Activated B cell treated with CpG ODN at 0.5 μM for 24 hours (primary cell): ENCODE measurements around the gene PALM. TPM values are rescaled to one million over a fixed set of nuclear protein-coding genes. Genes with fewer than 3 reads are reported as not detected.

Experiments used
- ATAC-seq: fragments of 200-7000 bp; cut with Tn5 transposase; one replicate; pipeline ENCODE4 v1.10.0; 2021; ENCODE audit warnings: low read depth, mild to moderate bottlenecking, moderate library complexity
- CTCF ChIA-PET: fragments of 350-600 bp; sonication (Branson Sonifier 250); formaldehyde crosslinking; loops from one replicate; lab custom pipeline; 2021; ENCODE audit warnings: antibody characterized with exemption; lab: Charles Lee
- POLR2A ChIA-PET: fragments of 350-600 bp; sonication (Branson Sonifier 250); formaldehyde crosslinking; loops from one replicate; lab custom pipeline; 2021; ENCODE audit warnings: antibody characterized with exemption; lab: Charles Lee
- DNase-seq: peaks from one replicate; pipeline ENCODE4 v3.0.0; 2022
- H3K27ac Mint-ChIP-seq: one replicate; pipeline ENCODE4 v1.8.0; 2020; ENCODE audit warnings: mixed read lengths
- H3K27me3 Mint-ChIP-seq: one replicate; pipeline ENCODE4 v1.8.0; 2021; ENCODE audit warnings: mixed read lengths
- H3K36me3 Mint-ChIP-seq: one replicate; pipeline ENCODE4 v1.8.0; 2021; ENCODE audit warnings: low read depth, mixed read lengths
- H3K4me1 Mint-ChIP-seq: one replicate; pipeline ENCODE4 v1.8.0; 2021; ENCODE audit warnings: mixed read lengths
- H3K4me3 Mint-ChIP-seq: one replicate; pipeline ENCODE4 v1.8.0; 2020; ENCODE audit warnings: mild to moderate bottlenecking, mixed read lengths
- H3K9me3 Mint-ChIP-seq: one replicate; pipeline ENCODE4 v1.8.0; 2020; ENCODE audit warnings: mixed read lengths
- CTCF ChIP-seq: fragments of 200-600 bp; IDR thresholded peaks from one replicate; pipeline ENCODE4 v1.8.0; 2022; ENCODE audit warnings: antibody characterized with exemption, mild to moderate bottlenecking
- intact Hi-C: fragments of 100-400 bp; cut with micrococcal nuclease; formaldehyde crosslinking; loops from one replicate; pipeline ENCODE4 v1.15.1; 2024
- total RNA-seq: library from RNA; stranded (reverse); gene quantifications from 2 replicates; pipeline ENCODE4 v1.2.3, GENCODE V29; 2022

PALM gene
- total RNA-seq, 1 donor from 2014 or later = not detected

- peaks cover 38% of the 10 kb centered on the region for H3K27me3 Mint-ChIP-seq
- intact Hi-C loops = no loop called here
- peaks cover 9% of the 10 kb centered on the region for H3K4me1 Mint-ChIP-seq
- peaks cover 7% of the 10 kb centered on the region for H3K9me3 Mint-ChIP-seq
- no peak overlapping the region for H3K27ac Mint-ChIP-seq
- no peak overlapping the region for H3K4me3 Mint-ChIP-seq
- peak; percentile 72 for ATAC-seq
- no peak for TF ChIP-seq CTCF
- POLR2A ChIA-PET = interaction anchor here (0.5 to 0.7 kb wide), 2 partner anchors 36 to 316 kb away, joined by 4 read pairs; no protein-coding TSS in a partner anchor
- CTCF ChIA-PET = no interaction called here
- no peaks in the 10 kb centered on the region for H3K36me3 Mint-ChIP-seq
- no peak for DNase-seq
Measured at GRCh38 chr19:703651-704446, 4.9 kb upstream of the PALM start.

GRCh38 chr19:704447-704741 is 4.3 kb upstream of the PALM start:
- ATAC-seq = no peak
- no peaks in the 10 kb centered on the region for H3K36me3 Mint-ChIP-seq
- intact Hi-C loops = no loop called here
- H3K9me3 Mint-ChIP-seq = peaks cover 7% of the 10 kb centered on the region
- DNase-seq = no peak
- TF ChIP-seq CTCF = no peak
- ChIA-PET CTCF (no interaction called here), POLR2A (no interaction called here)
- peaks cover 34% of the 10 kb centered on the region for H3K27me3 Mint-ChIP-seq
- H3K4me3 Mint-ChIP-seq = no peak overlapping the region
- H3K4me1 Mint-ChIP-seq = peaks cover 9% of the 10 kb centered on the region
- H3K27ac Mint-ChIP-seq = no peak overlapping the region

- peaks cover 3% of the 10 kb centered on the region for H3K9me3 Mint-ChIP-seq
Measured at GRCh38 chr19:709196-709964, 645 bp downstream of the PALM start.

GRCh38 chr19:709965-710571 is 1.3 kb downstream of the PALM start:
- POLR2A ChIA-PET = no interaction called here
- intact Hi-C loops = loop anchor here (1.0 kb wide), 1 partner anchor 11 kb away; no protein-coding TSS in a partner anchor
- ATAC-seq = no peak
- Mint-ChIP-seq H3K27ac (no peak overlapping the region), H3K27me3 (peaks cover 29% of the 10 kb centered on the region), H3K36me3 (no peaks in the 10 kb centered on the region), H3K4me1 (peaks cover 2% of the 10 kb centered on the region), H3K9me3 (peaks cover 3% of the 10 kb centered on the region), H3K4me3 (no peak overlapping the region)
- TF ChIP-seq CTCF = no peak
- CTCF ChIA-PET = no interaction called here
- DNase-seq = no peak

More at GRCh38 chr19:709196-709964, 645 bp downstream of the PALM start:
- Mint-ChIP-seq H3K36me3 (no peaks in the 10 kb centered on the region), H3K4me1 (peaks cover 3% of the 10 kb centered on the region), H3K4me3 (no peak overlapping the region), H3K27me3 (peaks cover 29% of the 10 kb centered on the region), H3K27ac (no peak overlapping the region)
- DNase-seq (no peak), ATAC-seq (no peak)
- POLR2A ChIA-PET = no interaction called here
- CTCF ChIA-PET = no interaction called here
- intact Hi-C loops = no loop called here
- no peak for TF ChIP-seq CTCF

GRCh38 chr19:710767-711166 is 2.0 kb downstream of the PALM start:
- no peak for ATAC-seq
- Mint-ChIP-seq H3K4me3 (no peak overlapping the region), H3K4me1 (peaks cover 2% of the 10 kb centered on the region), H3K27ac (no peak overlapping the region), H3K9me3 (peaks cover 7% of the 10 kb centered on the region), H3K27me3 (peaks cover 29% of the 10 kb centered on the region), H3K36me3 (no peaks in the 10 kb centered on the region)
- intact Hi-C loops = loop anchor here (1.0 kb wide), 1 partner anchor 11 kb away; no protein-coding TSS in a partner anchor
- DNase-seq = no peak
- no peak for TF ChIP-seq CTCF
- ChIA-PET POLR2A (no interaction called here), CTCF (no interaction called here)
